Astrocyte (in vitro differentiated cells and primary cell): ENCODE results near the gene QSER1. TPM values are rescaled to one million over a fixed set of nuclear protein-coding genes. Genes with fewer than 3 reads are reported as not detected.
A peak's percentile ranks its signal among the peaks of the same experiment; 100 is the strongest.

Experiments used
- DNase-seq: peaks from one replicate; pipeline ENCODE4 v3.0.0-alpha.2; 2010; ENCODE audit warnings: low read depth
- FAIRE-seq: peaks from 2 replicates; lab custom pipeline; 2011; peaks lifted over from hg19 to GRCh38; lab: Jason Lieb, UNC
- H2AFZ ChIP-seq: 2 replicates; pipeline ENCODE4 v1.6.0; 2012; ENCODE audit warnings: low read depth, low read length, inconsistent platforms
- H3K27ac ChIP-seq: 2 replicates; pipeline ENCODE4 v1.5.1; 2011; ENCODE audit warnings: low read depth, low read length, inconsistent platforms
- H3K27me3 ChIP-seq: 2 replicates; pipeline ENCODE4 v1.6.0; 2011; ENCODE audit warnings: low read length, inconsistent platforms; ENCODE audit not compliant: insufficient read depth
- H3K36me3 ChIP-seq: 2 replicates; pipeline ENCODE4 v1.5.1; 2011; ENCODE audit warnings: low read length, inconsistent platforms; ENCODE audit not compliant: insufficient read depth
- H3K4me1 ChIP-seq: 2 replicates; pipeline ENCODE4 v1.5.1; 2011; ENCODE audit warnings: low read length, inconsistent platforms; ENCODE audit not compliant: insufficient read depth
- H3K4me2 ChIP-seq: 2 replicates; pipeline ENCODE4 v1.6.0; 2012; ENCODE audit warnings: low read length, inconsistent platforms
- H3K4me3 ChIP-seq: 2 replicates; pipeline ENCODE4 v1.5.1; 2011; ENCODE audit warnings: low read depth, mild to moderate bottlenecking, low read length, inconsistent platforms; ENCODE audit not compliant: insufficient read depth
- H3K79me2 ChIP-seq: 2 replicates; pipeline ENCODE4 v1.6.0; 2012; ENCODE audit warnings: mild to moderate bottlenecking, low read length, inconsistent platforms; ENCODE audit not compliant: insufficient read depth
- H3K9ac ChIP-seq: 2 replicates; pipeline ENCODE4 v1.6.0; 2012; ENCODE audit warnings: mild to moderate bottlenecking, low read length, inconsistent platforms
- H3K9me3 ChIP-seq: 2 replicates; pipeline ENCODE4 v1.5.1; 2012; ENCODE audit warnings: low read depth, mild to moderate bottlenecking, low read length, inconsistent platforms; ENCODE audit not compliant: insufficient read depth
- H4K20me1 ChIP-seq: 2 replicates; pipeline ENCODE4 v1.6.0; 2012; ENCODE audit warnings: low read length, inconsistent platforms; ENCODE audit not compliant: insufficient read depth
- H3K27ac Mint-ChIP-seq: one replicate; pipeline ENCODE4 v1.8.0; 2021; ENCODE audit warnings: mild to moderate bottlenecking, mixed read lengths; ENCODE audit not compliant: unreplicated experiment
- H3K27me3 Mint-ChIP-seq: one replicate; pipeline ENCODE4 v1.8.0; 2021; ENCODE audit warnings: low read depth, mixed read lengths; ENCODE audit not compliant: unreplicated experiment
- H3K36me3 Mint-ChIP-seq: one replicate; pipeline ENCODE4 v1.8.0; 2021; ENCODE audit warnings: low read depth, mixed read lengths; ENCODE audit not compliant: unreplicated experiment
- H3K4me1 Mint-ChIP-seq: one replicate; pipeline ENCODE4 v1.8.0; 2021; ENCODE audit warnings: low read depth, mixed read lengths; ENCODE audit not compliant: unreplicated experiment
- H3K4me3 Mint-ChIP-seq: one replicate; pipeline ENCODE4 v1.8.0; 2021; ENCODE audit warnings: mild to moderate bottlenecking, moderate library complexity, mixed read lengths; ENCODE audit not compliant: unreplicated experiment
- H3K9me3 Mint-ChIP-seq: one replicate; pipeline ENCODE4 v1.8.0; 2021; ENCODE audit warnings: mild to moderate bottlenecking, mixed read lengths; ENCODE audit not compliant: unreplicated experiment
- CTCF ChIP-seq: IDR thresholded peaks from 2 replicates; pipeline ENCODE4 v1.5.1; 2011; ENCODE audit warnings: low read depth, mild to moderate bottlenecking, inconsistent platforms, low read length, moderate library complexity; ENCODE audit not compliant: insufficient read depth
- EZH2 ChIP-seq: IDR thresholded peaks from 2 replicates; pipeline ENCODE4 v1.6.1; 2012; ENCODE audit warnings: mild to moderate bottlenecking, low read length, inconsistent platforms; ENCODE audit not compliant: insufficient read depth
- total RNA-seq: library from RNA; stranded (reverse); gene quantifications from 2 replicates; pipeline ENCODE4 v1.2.1, GENCODE V29; 2021

Gene QSER1
- total RNA-seq, 1 donor from 2014 or later = 35.7 TPM

GRCh38 chr11:32893343-32894148, 935 bp downstream of the QSER1 start:
- Histone ChIP-seq H3K4me2 (peak overlapping the region; percentile 91), H3K36me3 (no peaks in the 10 kb centered on the region), H4K20me1 (peaks cover 10% of the 10 kb centered on the region), H3K9me3 (no peaks in the 10 kb centered on the region), H3K27me3 (no peaks in the 10 kb centered on the region), H3K4me3 (peak overlapping the region; percentile 79), H2AFZ (peak overlapping the region; percentile 61), H3K27ac (peak overlapping the region; percentile 86), H3K79me2 (peaks cover 54% of the 10 kb centered on the region), H3K9ac (peak overlapping the region; percentile 95), H3K4me1 (peaks cover 11% of the 10 kb centered on the region)
- H3K36me3 Mint-ChIP-seq = no peaks in the 10 kb centered on the region
- DNase-seq (peak; percentile 27), FAIRE-seq (no peak)
- H3K4me1 Mint-ChIP-seq = peaks cover 18% of the 10 kb centered on the region
- peak overlapping the region; percentile 95 for H3K27ac Mint-ChIP-seq
- no peak for TF ChIP-seq CTCF
- TF ChIP-seq EZH2 = no peak
- no peaks in the 10 kb centered on the region for H3K27me3 Mint-ChIP-seq
- H3K9me3 Mint-ChIP-seq = no peaks in the 10 kb centered on the region
- H3K4me3 Mint-ChIP-seq = peak overlapping the region; percentile 89

- TF ChIP-seq CTCF = no peak
- no peak for TF ChIP-seq EZH2
- Histone ChIP-seq H4K20me1 (peaks cover 13% of the 10 kb centered on the region), H3K4me3 (peak overlapping the region; percentile 79), H3K9me3 (no peaks in the 10 kb centered on the region), H3K9ac (peak overlapping the region; percentile 95), H3K4me1 (peaks cover 11% of the 10 kb centered on the region), H3K27ac (peak overlapping the region; percentile 86), H3K36me3 (peaks cover 3% of the 10 kb centered on the region), H2AFZ (peak overlapping the region; percentile 61), H3K27me3 (no peaks in the 10 kb centered on the region), H3K4me2 (peak overlapping the region; percentile 91), H3K79me2 (peaks cover 62% of the 10 kb centered on the region)
- peak; percentile 50 for FAIRE-seq
- H3K4me1 Mint-ChIP-seq = peaks cover 12% of the 10 kb centered on the region
- H3K9me3 Mint-ChIP-seq = no peaks in the 10 kb centered on the region
- H3K27me3 Mint-ChIP-seq = no peaks in the 10 kb centered on the region
- no peaks in the 10 kb centered on the region for H3K36me3 Mint-ChIP-seq
- peak; percentile 91 for DNase-seq
- peak overlapping the region; percentile 94 for H3K27ac Mint-ChIP-seq
- H3K4me3 Mint-ChIP-seq = peak overlapping the region; percentile 89
Observed at GRCh38 chr11:32894149-32894827, 1.7 kb downstream of the QSER1 start.
